ENCODE measurements around the gene EMP3.

DNA sequence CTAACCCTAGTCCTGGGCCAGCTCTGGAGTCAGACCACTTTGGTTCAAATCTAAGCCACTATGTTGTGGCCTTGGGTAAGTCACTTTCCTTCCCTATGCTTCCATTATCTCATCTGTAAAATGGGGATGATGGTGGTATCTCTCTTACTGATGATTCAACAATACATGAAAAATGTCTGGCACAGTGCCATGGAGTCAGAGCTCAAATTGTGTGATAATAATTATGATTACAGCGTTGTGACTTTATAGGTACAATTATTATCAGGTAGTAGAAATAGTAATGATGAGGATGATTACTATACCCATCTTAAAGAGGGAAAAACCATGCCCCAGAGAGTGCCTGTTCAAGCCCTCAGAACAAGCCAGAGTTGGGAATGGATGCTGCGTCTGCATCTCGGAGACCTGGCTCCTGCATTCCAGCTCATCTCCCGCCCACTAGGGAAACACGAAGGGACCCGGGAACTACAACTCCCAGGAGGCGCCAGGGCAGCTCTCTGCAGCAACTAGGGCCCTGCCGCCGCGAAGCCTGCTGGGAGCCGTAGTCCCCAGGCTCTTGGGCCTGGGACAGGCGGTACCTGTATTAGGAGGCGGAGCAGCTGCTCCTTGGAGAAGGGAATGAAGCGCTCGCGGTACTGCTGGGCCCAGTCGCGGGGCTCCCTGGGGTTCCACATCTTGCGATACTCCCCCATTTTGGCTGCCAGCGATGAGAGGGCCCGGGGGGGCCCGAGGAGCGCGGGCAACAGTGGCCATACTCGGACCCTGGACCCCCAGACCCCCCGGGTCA is 37.6 kb downstream of the EMP3 start:
- TF ChIP-seq SIN3A (IDR thresholded peaks at IDR 0.05; ENCODE audit: low read depth): no peak
- TF ChIP-seq, protein P1, sequence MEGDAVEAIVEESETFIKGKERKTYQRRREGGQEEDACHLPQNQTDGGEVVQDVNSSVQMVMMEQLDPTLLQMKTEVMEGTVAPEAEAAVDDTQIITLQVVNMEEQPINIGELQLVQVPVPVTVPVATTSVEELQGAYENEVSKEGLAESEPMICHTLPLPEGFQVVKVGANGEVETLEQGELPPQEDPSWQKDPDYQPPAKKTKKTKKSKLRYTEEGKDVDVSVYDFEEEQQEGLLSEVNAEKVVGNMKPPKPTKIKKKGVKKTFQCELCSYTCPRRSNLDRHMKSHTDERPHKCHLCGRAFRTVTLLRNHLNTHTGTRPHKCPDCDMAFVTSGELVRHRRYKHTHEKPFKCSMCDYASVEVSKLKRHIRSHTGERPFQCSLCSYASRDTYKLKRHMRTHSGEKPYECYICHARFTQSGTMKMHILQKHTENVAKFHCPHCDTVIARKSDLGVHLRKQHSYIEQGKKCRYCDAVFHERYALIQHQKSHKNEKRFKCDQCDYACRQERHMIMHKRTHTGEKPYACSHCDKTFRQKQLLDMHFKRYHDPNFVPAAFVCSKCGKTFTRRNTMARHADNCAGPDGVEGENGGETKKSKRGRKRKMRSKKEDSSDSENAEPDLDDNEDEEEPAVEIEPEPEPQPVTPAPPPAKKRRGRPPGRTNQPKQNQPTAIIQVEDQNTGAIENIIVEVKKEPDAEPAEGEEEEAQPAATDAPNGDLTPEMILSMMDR (IDR thresholded peaks at IDR 0.05 in 2 of 3, conservative IDR thresholded peaks at IDR 0.05 in 1 of 3; ENCODE audit: borderline replicate concordance in 1 of 3, insufficient read depth in 1 of 3, low read depth in 2 of 3, low read length in 2 of 3): no peak
- TF ChIP-seq RAD21 (IDR thresholded peaks at IDR 0.05; ENCODE audit: low read depth): no peak
- TF ChIP-seq YY1 (IDR thresholded peaks at IDR 0.05; ENCODE audit: extremely low read depth, insufficient replicate concordance, low read depth, low read length): peak; percentile 51
- no peak for TF ChIP-seq SP1 (IDR thresholded peaks at IDR 0.05; ENCODE audit: low read depth)
- no peak for TF ChIP-seq EZH2phosphoT487 (IDR thresholded peaks at IDR 0.05; ENCODE audit: borderline replicate concordance)

Data from HCT116 (cell line).